Psoas muscle (tissue), 8 donors: ENCODE data around the gene TAF3. TPM values are rescaled to one million over a fixed set of nuclear protein-coding genes. Genes with fewer than 3 reads are reported as not detected.
A peak's percentile ranks its signal among the peaks of the same experiment; 100 is the strongest.
"Not testable (repeated sequence)": the region's sequence is repeated elsewhere in the genome, so short reads cannot be mapped to it uniquely, and the experiment has no call there.

Experiments used
- ATAC-seq, 4 donors: fragments of 200-7000 bp; cut with Tn5 transposase; one replicate each; pipeline ENCODE4 v1.9.1; 2020; ENCODE audit warnings: moderate library complexity in 3 of 4, mild to moderate bottlenecking in 2 of 4
- DNase-seq, 2 donors: peaks; one replicate each; pipeline ENCODE4 v3.0.0-alpha.2; 2020
- H3K27ac ChIP-seq: fragments of 200-600 bp; one replicate; pipeline ENCODE4 v1.8.0; 2022
- H3K27me3 ChIP-seq, 3 donors: fragments of 200-600 bp in 1 of 3; one replicate each; pipeline versions ENCODE4 v1.6.1 to v1.8.0; 2013 to 2022; ENCODE audit warnings: low read length in 2 of 3, mild to moderate bottlenecking in 2 of 3, moderate library complexity in 1 of 3; ENCODE audit not compliant: insufficient read depth in 3 of 3
- H3K36me3 ChIP-seq, 2 donors: fragments of 200-600 bp in 1 of 2; one replicate each; pipeline versions ENCODE4 v1.6.1 to v1.8.0; 2013 to 2022; ENCODE audit warnings: low read depth in 1 of 2, mild to moderate bottlenecking in 1 of 2, moderate library complexity in 1 of 2; ENCODE audit not compliant: insufficient read depth in 1 of 2
- H3K4me1 ChIP-seq: fragments of 200-600 bp; one replicate; pipeline ENCODE4 v1.8.0; 2022
- H3K4me3 ChIP-seq: fragments of 200-600 bp; one replicate; pipeline ENCODE4 v1.8.0; 2022; ENCODE audit warnings: mild to moderate bottlenecking
- H3K9me3 ChIP-seq: fragments of 200-600 bp; one replicate; pipeline ENCODE4 v1.8.0; 2022
- CTCF ChIP-seq: fragments of 200-600 bp; IDR thresholded peaks from one replicate; pipeline ENCODE4 v1.8.0; 2022; ENCODE audit warnings: antibody characterized with exemption
- WGBS, 3 donors: extraction: QIAGEN DNeasy Blood & Tissue Kit; methylation state at CpG; one replicate each; pipeline versions ENCODE4 v1.1.6 to v1.1.7; 2013; 5-methylcytosine and 5-hydroxymethylcytosine counted together
- intact Hi-C, 2 donors: fragments of 100-400 bp; cut with DNase I; formaldehyde crosslinking; loops; one replicate each; pipeline versions ENCODE4 v1.11.0 to v1.14.2; 2022
- long read RNA-seq, 2 donors: library from polyadenylated mRNA; unstranded; transcript quantifications; one replicate each; pipeline ENCODE4 v2.0.0, GENCODE V29; 2021
- polyA plus RNA-seq, 3 donors: library from polyadenylated mRNA; stranded (reverse); fragments of 200-250 nt; gene quantifications; one replicate each; pipeline ENCODE4 v1.2.3, GENCODE V29; 2013
- total RNA-seq, 4 donors: library from RNA; stranded (reverse); fragmentation: NEBNext Ultra II Directional in 2 of 4; extraction: Animal tissue kit (Norgen Biotek cat#: 25700) in 2 of 4; gene quantifications; one replicate each; pipeline versions ENCODE4 v1.2.1 to v1.2.4, GENCODE V29; 2021 to 2023
- donor health status: healthy with polysubstance abuse.
- donor health status: DM: no; HTN: no; CAD: no; lungs with moderate emphysema.
- donor health status: Bipolar disorder and iron deficiency.
- donor health status: healthy.
- donor health status: DM: yes; HTN: yes; CAD: no.
- donor health status: DM: no; HTN: no; CAD: no.
- donor health status: DM: no; HTN: no; CAD: no.
- donor health status: DM: yes; HTN: yes; CAD: no.

TAF3 gene
- 10 to 100 TPM; 10.0 to 14.7 (median 13.6) TPM for total RNA-seq
- polyA plus RNA-seq = 10 to 100 TPM in 1 of 3 donors, 1 to 10 TPM in 2; 4.6 to 21.5 (median 7.3) TPM
- long read RNA-seq, donor 1, partial matches to known transcripts = 7 of 8 reads
- long read RNA-seq, donor 1, other reads (novel, unspliced or antisense) = 1 of 8 reads
- long read RNA-seq, donor 2, partial matches to known transcripts = 23 of 25 reads
- long read RNA-seq, donor 2, other reads (novel, unspliced or antisense) = 2 of 25 reads

- no peaks in the 10 kb centered on the region for H3K9me3 ChIP-seq
- peaks cover 16% of the 10 kb centered on the region for H3K4me1 ChIP-seq
- peak; percentile 93 to 96 for DNase-seq
- H3K36me3 ChIP-seq = peaks cover 0 to 22% of the 10 kb centered on the region in 2 donors
- TF ChIP-seq CTCF = no peak
- H3K27me3 ChIP-seq = no peaks in the 10 kb centered on the region
- ATAC-seq = peak; percentile 94 to 97 (median 95)
- H3K27ac ChIP-seq = peak within 1 kb of the TSS; percentile 83
- H3K4me3 ChIP-seq = peak within 1 kb of the TSS; percentile 87
- intact Hi-C loops = loop anchor here (5.0 to 10.0 kb wide), 2 partner anchors 61 to 64 kb away; no protein-coding TSS in a partner anchor
- WGBS, 3 donors = 0 to 1% (median 0%) methylated on average over 73 to 77 of the region's 77 CpGs
Measured at GRCh38 chr10:7818295-7819120, at the start of gene TAF3. Gene TAF3, plus strand, starts transcription at chr10:7818505. Its CDS starts 205 bp downstream, at chr10:7818710.

GRCh38 chr10:7773845-7774801, 44.2 kb upstream of the TAF3 start:
- 67 to 73% (median 69%) methylated on average over 10 of the region's 10 CpGs for WGBS, 3 donors
- ATAC-seq = no peak

GRCh38 chr10:7776777-7777176, 41.5 kb upstream of the TAF3 start:
- Histone ChIP-seq H3K4me1 (no peaks in the 10 kb centered on the region), H3K9me3 (no peaks in the 10 kb centered on the region), H3K27me3 (no peaks in the 10 kb centered on the region), H3K36me3 (peaks cover 4 to 99% of the 10 kb centered on the region in 2 donors), H3K4me3 (no peak overlapping the region), H3K27ac (no peak overlapping the region)
- ATAC-seq (no peak), DNase-seq (no peak)
- WGBS, 3 donors = 86 to 95% (median 91%) methylated on average over 2 of the region's 2 CpGs
- no peak for TF ChIP-seq CTCF
- intact Hi-C loops = no loop called here

More at GRCh38 chr10:7773845-7774801, 44.2 kb upstream of the TAF3 start:
- no peak overlapping the region for H3K4me3 ChIP-seq
- no peaks in the 10 kb centered on the region for H3K4me1 ChIP-seq
- intact Hi-C loops = no loop called here
- peaks cover 4 to 87% of the 10 kb centered on the region in 2 donors for H3K36me3 ChIP-seq
- DNase-seq = no peak
- no peak overlapping the region for H3K27ac ChIP-seq
- H3K27me3 ChIP-seq = no peaks in the 10 kb centered on the region
- no peaks in the 10 kb centered on the region for H3K9me3 ChIP-seq
- TF ChIP-seq CTCF = no peak

- not testable (repeated sequence) for H3K27ac ChIP-seq
- WGBS, 3 donors = 55 to 84% (median 63%) methylated on average over 6 of the region's 6 CpGs
- peak in 2 of 4 donors; percentile 53 to 72 for ATAC-seq
Measured at GRCh38 chr10:7782194-7782593, 36.1 kb upstream of the TAF3 start.

More at GRCh38 chr10:7782194-7782593, 36.1 kb upstream of the TAF3 start:
- H3K27me3 ChIP-seq, intact Hi-C loops, DNase-seq, H3K9me3 ChIP-seq, H3K4me3 ChIP-seq: not testable (repeated sequence)
- Histone ChIP-seq H3K4me1 (peaks cover 10% of the 10 kb centered on the region), H3K36me3 (peaks cover 4 to 48% of the 10 kb centered on the region in 2 donors)
